Endothelial cell of umbilical vein (primary cell): Measurements from ENCODE around the gene KAT6B.

ENCODE experiments used
- CTCF ChIP-seq, 2 donors: IDR thresholded peaks; 1 replicate in 1 of 2; 2 replicates in 1 of 2; pipeline ENCODE4 v1.5.1; 2011; ENCODE audit warnings: low read length in 2 of 2, mild to moderate bottlenecking in 2 of 2, moderate library complexity in 2 of 2, control low read depth in 1 of 2, inconsistent platforms in 1 of 2, low read depth in 1 of 2; ENCODE audit not compliant: insufficient read depth in 1 of 2; ENCODE audit errors: extremely low read depth in 1 of 2
- EZH2 ChIP-seq: IDR thresholded peaks from 2 replicates; pipeline ENCODE4 v1.6.1; 2012; ENCODE audit warnings: borderline replicate concordance, low read depth, mild to moderate bottlenecking, moderate library complexity, low read length, inconsistent platforms; ENCODE audit not compliant: severe bottlenecking
- FOS ChIP-seq: IDR thresholded peaks from 2 replicates; pipeline ENCODE4 v1.6.1; 2011; ENCODE audit warnings: mild to moderate bottlenecking, low read length, moderate library complexity, borderline replicate concordance; ENCODE audit not compliant: insufficient read depth
- GATA2 ChIP-seq: IDR thresholded peaks from 2 replicates; pipeline ENCODE4 v1.7.0; 2011; ENCODE audit warnings: low read depth, mild to moderate bottlenecking, moderate library complexity, mixed read lengths, low read length; ENCODE audit not compliant: insufficient read length, insufficient read depth
- MAX ChIP-seq: IDR thresholded peaks from 2 replicates; pipeline ENCODE4 v1.6.1; 2011; ENCODE audit not compliant: insufficient read depth, insufficient read length

- TF ChIP-seq FOS (no peak), CTCF (IDR thresholded peaks at IDR 0.05; ENCODE audit: extremely low read depth in 1 of 2, insufficient read depth in 1 of 2, low read depth in 1 of 2, low read length in 2 of 2) (no peak), MAX (no peak), GATA2 (no peak), EZH2 (no peak)
Observed at GRCh38 chr10:74882427-74882826, 56.0 kb downstream of the KAT6B start.
